GM23248 (cell line): ENCODE measurements around the gene PJVK.

Experiments
- EZH2 ChIP-seq: fragments of 200-600 bp; sonication (generic); IDR thresholded peaks from 2 replicates; pipeline ENCODE4 v1.6.1; 2018; ENCODE audit warnings: antibody characterized with exemption, mild to moderate bottlenecking; ENCODE audit not compliant: insufficient read depth, poor library complexity, severe bottlenecking
- EZH2phosphoT487 ChIP-seq: fragments of 200-600 bp; sonication (generic); IDR thresholded peaks from 2 replicates; pipeline ENCODE4 v1.6.1; 2018; ENCODE audit warnings: antibody characterized with exemption, moderate library complexity, mild to moderate bottlenecking, low read depth; ENCODE audit not compliant: insufficient read depth

- TF ChIP-seq EZH2 (no peak), EZH2phosphoT487 (no peak)
Measured at GRCh38 chr2:178448968-178449661, 2.1 kb upstream of the PJVK start.
